HepG2 (cell line): ENCODE measurements around the gene DMKN. TPM values are rescaled to one million over a fixed set of nuclear protein-coding genes. Genes with fewer than 3 reads are reported as not detected.

Experiments used
- ARHGAP35 ChIP-seq: sonication (generic); formaldehyde crosslinking; IDR thresholded peaks from 2 replicates; pipeline ENCODE4 v1.9.0; 2022; ENCODE audit warnings: mild to moderate bottlenecking, inconsistent platforms, moderate library complexity, missing genetic modification reagents, borderline replicate concordance
- CBX1 ChIP-seq: IDR thresholded peaks from one replicate; pipeline ENCODE4 v1.6.1; 2016; ENCODE audit warnings: antibody characterized with exemption, low read depth
- DMTF1 ChIP-seq: sonication (generic); formaldehyde crosslinking; IDR thresholded peaks from 2 replicates; pipeline ENCODE4 v1.4.0; 2020; ENCODE audit warnings: mild to moderate bottlenecking, missing genetic modification reagents
- DPF2 ChIP-seq: sonication (generic); formaldehyde crosslinking; IDR thresholded peaks from 2 replicates; pipeline ENCODE4 v1.4.0; 2020; ENCODE audit warnings: mild to moderate bottlenecking, low read depth, missing genetic modification reagents, borderline replicate concordance
- FOXA3 ChIP-seq: IDR thresholded peaks from 2 replicates; pipeline ENCODE4 v1.6.1; 2016; ENCODE audit warnings: missing genetic modification reagents, missing compliant biosample characterization
- GLMP ChIP-seq: sonication (generic); formaldehyde crosslinking; IDR thresholded peaks from 2 replicates; pipeline ENCODE4 v1.9.0; 2021; ENCODE audit warnings: missing genetic modification reagents, mild to moderate bottlenecking, borderline replicate concordance
- HOXD1 ChIP-seq: sonication (generic); formaldehyde crosslinking; IDR thresholded peaks from 2 replicates; pipeline ENCODE4 v1.5.0; 2020; ENCODE audit warnings: missing genetic modification reagents
- JUND ChIP-seq: sonication (generic); formaldehyde crosslinking; IDR thresholded peaks from 2 replicates; pipeline ENCODE4 v1.8.0; 2022; ENCODE audit warnings: mild to moderate bottlenecking, missing genetic modification reagents
- LBX2 ChIP-seq: sonication (generic); formaldehyde crosslinking; IDR thresholded peaks from 2 replicates; pipeline ENCODE4 v1.5.0; 2020; ENCODE audit warnings: missing genetic modification reagents, mild to moderate bottlenecking, borderline replicate concordance
- PLRG1 ChIP-seq: fragments of 450-650 bp; conservative IDR thresholded peaks from 2 replicates; pipeline ENCODE4 v1.6.1; 2016
- REST ChIP-seq, 2 experiments: IDR thresholded peaks; 2 replicates each; pipeline ENCODE4 v1.6.1; 2011 to 2012; ENCODE audit warnings: low read length in 2 of 2, borderline replicate concordance in 1 of 2, low read depth in 1 of 2, mild to moderate bottlenecking in 1 of 2, moderate library complexity in 1 of 2
- TBP ChIP-seq: sonication (generic); formaldehyde crosslinking; IDR thresholded peaks from 2 replicates; pipeline ENCODE4 v1.5.0; 2020; ENCODE audit warnings: missing genetic modification reagents
- TERF1 ChIP-seq: sonication (generic); formaldehyde crosslinking; IDR thresholded peaks from 2 replicates; pipeline ENCODE4 v1.8.0; 2022; ENCODE audit warnings: mild to moderate bottlenecking, missing genetic modification reagents, moderate library complexity
- ZNF446 ChIP-seq: sonication (generic); formaldehyde crosslinking; IDR thresholded peaks from 2 replicates; pipeline ENCODE4 v1.5.0; 2020; ENCODE audit warnings: mild to moderate bottlenecking, missing genetic modification reagents
- ZNF512B ChIP-seq: sonication (generic); formaldehyde crosslinking; IDR thresholded peaks from 2 replicates; pipeline ENCODE4 v1.5.1; 2020; ENCODE audit warnings: missing genetic modification reagents, mild to moderate bottlenecking, borderline replicate concordance
- ZNF550 ChIP-seq: sonication (generic); formaldehyde crosslinking; IDR thresholded peaks from 2 replicates; pipeline ENCODE4 v1.4.0; 2020; ENCODE audit warnings: mild to moderate bottlenecking, missing genetic modification reagents, borderline replicate concordance
- ZNF776 ChIP-seq: sonication (generic); formaldehyde crosslinking; IDR thresholded peaks from 2 replicates; pipeline ENCODE4 v1.4.0; 2020; ENCODE audit warnings: mild to moderate bottlenecking, missing genetic modification reagents
- polyA plus RNA-seq, 8 experiments: library from polyadenylated mRNA; depleted of rRNA in 3 of 8; stranded (reverse) in 7 of 8; unstranded in 1 of 8; fragments of >200 nt; fragmentation: Illumina TruSeq in 4 of 8; extraction: Trizol in 4 of 8; gene quantifications; 2 replicates each; pipeline versions ENCODE4 v1.2.1 to v1.2.3, GENCODE V29; 2011 to 2016; ENCODE audit warnings: low read depth in 4 of 8, missing spikeins in 1 of 8, mixed read lengths in 1 of 8; ENCODE audit not compliant: insufficient read depth in 1 of 8
- total RNA-seq, 5 experiments: library from RNA; depleted of rRNA; stranded (reverse); fragments of >200 nt; fragmentation: Illumina TruSeq; extraction: Trizol; gene quantifications; 2 replicates each; pipeline ENCODE4 v1.2.3, GENCODE V29; 2016; ENCODE audit warnings: low read depth in 1 of 5

Gene DMKN
- total and polyA plus RNA-seq, 2 of the 13 experiments (the other 11 are each of a cell fraction or from before 2014, with no cell fraction given): 50.8 to 57.1 TPM

- TF ChIP-seq TERF1 (CRISPR knock-in tag) (no peak), GLMP (CRISPR knock-in tag) (no peak), ARHGAP35 (CRISPR knock-in tag) (no peak), FOXA3 (CRISPR knock-in tag) (no peak; the same call in 1 of the 2 replicates), TBP (CRISPR knock-in tag) (no peak), REST (IDR thresholded peaks at IDR 0.05; ENCODE audit: borderline replicate concordance in 1 of 2, low read depth in 1 of 2, low read length in 2 of 2) (no peak), ZNF776 (CRISPR knock-in tag) (no peak), JUND (CRISPR knock-in tag) (no peak), DPF2 (CRISPR knock-in tag) (no peak), LBX2 (CRISPR knock-in tag) (no peak), ZNF550 (CRISPR knock-in tag) (no peak), PLRG1 (no peak), ZNF512B (CRISPR knock-in tag) (no peak), CBX1 (no peak), ZNF446 (CRISPR knock-in tag) (no peak), DMTF1 (CRISPR knock-in tag) (no peak), HOXD1 (no peak)
These were observed 3.4 kb downstream of the DMKN start (continued) for GRCh38 chr19:35509861-35510625.
